IMR-90 (cell line): ENCODE measurements around the gene KCNQ1. TPM values are rescaled to one million over a fixed set of nuclear protein-coding genes. Genes with fewer than 3 reads are reported as not detected.

Experiments used
- ATAC-seq: fragments of 200-7000 bp; cut with Tn5 transposase; 2 replicates; pipeline ENCODE4 v1.9.1; 2020; ENCODE audit warnings: low read depth, mild to moderate bottlenecking, moderate library complexity
- BruUV-seq: library from RNA; stranded (reverse); fragments of 400-500 nt; replicated peaks from 2 replicates; lab custom pipeline; 2021; lab: Mats Ljungman, UMichigan
- CTCF ChIA-PET: fragments of 300-600 bp; formaldehyde crosslinking; extraction: SDS; loops from one replicate; lab custom pipeline; 2021; ENCODE audit warnings: antibody characterized with exemption; lab: Yijun Ruan, JAX
- POLR2A ChIA-PET: fragments of 300-600 bp; sonication (Branson Sonifier 250); formaldehyde crosslinking; loops from one replicate; lab custom pipeline; 2022; ENCODE audit warnings: antibody characterized with exemption; ENCODE audit not compliant: unreplicated experiment; lab: Charles Lee
- DNase-seq: peaks from one replicate; pipeline ENCODE4 v3.0.0; 2013
- H2AFZ ChIP-seq: replicated peaks from 2 replicates; pipeline ENCODE3; 2013; ENCODE audit warnings: low read length, mild to moderate bottlenecking; ENCODE audit not compliant: poor library complexity
- H2AK5ac ChIP-seq: 2 replicates; pipeline ENCODE4 v1.6.1; 2013; ENCODE audit warnings: low read depth, low read length, inconsistent platforms
- H2AK9ac ChIP-seq: replicated peaks from 2 replicates; pipeline ENCODE3; 2013; ENCODE audit warnings: mild to moderate bottlenecking, low read depth, low read length, moderate library complexity; ENCODE audit not compliant: poor library complexity
- H2BK120ac ChIP-seq: 2 replicates; pipeline ENCODE4 v1.6.1; 2013; ENCODE audit warnings: low read depth, low read length, inconsistent platforms
- H2BK15ac ChIP-seq: 3 replicates; pipeline ENCODE4 v1.6.1; 2013; ENCODE audit warnings: low read depth, low read length, inconsistent platforms
- H2BK20ac ChIP-seq: 2 replicates; pipeline ENCODE4 v1.6.1; 2013; ENCODE audit warnings: low read depth, mild to moderate bottlenecking, inconsistent platforms, low read length, moderate library complexity
- H2BK5ac ChIP-seq: 2 replicates; pipeline ENCODE4 v1.6.1; 2013; ENCODE audit warnings: mild to moderate bottlenecking, low read depth, low read length, inconsistent platforms; ENCODE audit not compliant: poor library complexity, severe bottlenecking
- H3K14ac ChIP-seq: replicated peaks from 2 replicates; pipeline ENCODE4 v1.6.1; 2013; ENCODE audit warnings: low read depth, low read length, inconsistent platforms
- H3K18ac ChIP-seq: 2 replicates; pipeline ENCODE4 v1.6.1; 2013; ENCODE audit warnings: low read depth, low read length, control low read depth
- H3K23ac ChIP-seq: 2 replicates; pipeline ENCODE4 v1.6.1; 2013; ENCODE audit warnings: low read depth, low read length, inconsistent platforms
- H3K27ac ChIP-seq: 2 replicates; pipeline ENCODE4 v1.5.1; 2013; ENCODE audit warnings: mild to moderate bottlenecking, control low read depth, low read length; ENCODE audit not compliant: insufficient read depth
- H3K27me3 ChIP-seq: 2 replicates; pipeline ENCODE4 v1.6.1; 2013; ENCODE audit warnings: low read length; ENCODE audit not compliant: control insufficient read depth, insufficient read depth
- H3K36me3 ChIP-seq: 2 replicates; pipeline ENCODE4 v1.6.1; 2013; ENCODE audit warnings: low read length, mixed read lengths; ENCODE audit not compliant: control insufficient read depth, insufficient read depth
- H3K4ac ChIP-seq: 2 replicates; pipeline ENCODE4 v1.6.1; 2013; ENCODE audit warnings: low read depth, low read length, inconsistent platforms
- H3K4me1 ChIP-seq: 2 replicates; pipeline ENCODE4 v1.6.1; 2013; ENCODE audit warnings: low read length, mixed read lengths; ENCODE audit not compliant: control insufficient read depth, insufficient read depth
- H3K4me2 ChIP-seq: 2 replicates; pipeline ENCODE4 v1.6.1; 2013; ENCODE audit warnings: low read depth, mild to moderate bottlenecking, control low read depth, low read length, moderate library complexity
- H3K4me3 ChIP-seq: 2 replicates; pipeline ENCODE4 v1.5.1; 2013; ENCODE audit warnings: low read depth, mild to moderate bottlenecking, control low read depth, low read length, moderate library complexity; ENCODE audit not compliant: insufficient read depth
- H3K56ac ChIP-seq: 2 replicates; pipeline ENCODE4 v1.6.1; 2013; ENCODE audit warnings: low read length, inconsistent platforms; ENCODE audit not compliant: insufficient read depth; ENCODE audit errors: extremely low read depth
- H3K79me1 ChIP-seq, 2 experiments: 2 replicates each; pipeline ENCODE4 v1.6.1; 2013; ENCODE audit warnings: low read length in 2 of 2, inconsistent platforms in 1 of 2, low read depth in 1 of 2
- H3K9ac ChIP-seq: 2 replicates; pipeline ENCODE4 v1.6.1; 2013; ENCODE audit warnings: low read depth, low read length, control low read depth
- H3K9me1 ChIP-seq: 2 replicates; pipeline ENCODE4 v1.6.1; 2013; ENCODE audit warnings: low read length, inconsistent platforms; ENCODE audit not compliant: insufficient read depth
- H3K9me3 ChIP-seq: 2 replicates; pipeline ENCODE4 v1.6.1; 2013; ENCODE audit warnings: low read length; ENCODE audit not compliant: control insufficient read depth, insufficient read depth
- H4K20me1 ChIP-seq: 2 replicates; pipeline ENCODE4 v1.6.1; 2013; ENCODE audit warnings: low read length, inconsistent platforms; ENCODE audit not compliant: insufficient read depth
- H4K5ac ChIP-seq: 2 replicates; pipeline ENCODE4 v1.6.1; 2013; ENCODE audit warnings: mild to moderate bottlenecking, low read depth, low read length, control low read depth
- H4K8ac ChIP-seq, 2 experiments: 2 replicates each; pipeline ENCODE4 v1.6.1; 2013; ENCODE audit warnings: low read depth in 2 of 2, low read length in 2 of 2, control low read depth in 1 of 2, inconsistent platforms in 1 of 2
- H4K91ac ChIP-seq: 2 replicates; pipeline ENCODE4 v1.6.1; 2013; ENCODE audit warnings: low read depth, low read length, inconsistent platforms; ENCODE audit not compliant: insufficient read depth
- BHLHE40 ChIP-seq: fragments of 150-350 bp; IDR thresholded peaks from 2 replicates; pipeline ENCODE4 v1.6.1; 2016; ENCODE audit warnings: mild to moderate bottlenecking, low read depth, low read length
- CEBPB ChIP-seq: IDR thresholded peaks from 2 replicates; pipeline ENCODE4 v1.6.1; 2012; ENCODE audit warnings: low read depth, low read length, improper control_type of control experiment
- CHD1 ChIP-seq: IDR thresholded peaks from 2 replicates; pipeline ENCODE4 v1.6.1; 2012; ENCODE audit warnings: low read depth, low read length, improper control_type of control experiment
- ELK1 ChIP-seq: fragments of 150-350 bp; IDR thresholded peaks from 2 replicates; pipeline ENCODE4 v1.6.1; 2016; ENCODE audit warnings: low read depth, mild to moderate bottlenecking, low read length, moderate library complexity, borderline replicate concordance
- FOS ChIP-seq: fragments of 150-350 bp; IDR thresholded peaks from 2 replicates; pipeline ENCODE4 v1.6.1; 2016; ENCODE audit warnings: low read depth, low read length
- MAFK ChIP-seq: IDR thresholded peaks from 2 replicates; pipeline ENCODE4 v1.6.1; 2012; ENCODE audit warnings: low read depth, low read length, improper control_type of control experiment
- MAZ ChIP-seq: IDR thresholded peaks from 2 replicates; pipeline ENCODE4 v1.6.1; 2012; ENCODE audit warnings: low read depth, mild to moderate bottlenecking, low read length, improper control_type of control experiment, moderate library complexity, borderline replicate concordance
- MXI1 ChIP-seq: IDR thresholded peaks from 2 replicates; pipeline ENCODE4 v1.6.1; 2012; ENCODE audit warnings: low read depth, mild to moderate bottlenecking, low read length, moderate library complexity, borderline replicate concordance
- POLR2A ChIP-seq: IDR thresholded peaks from 2 replicates; pipeline ENCODE4 v1.6.1; 2012; ENCODE audit warnings: mild to moderate bottlenecking, low read depth, low read length
- RAD21 ChIP-seq: IDR thresholded peaks from 2 replicates; pipeline ENCODE4 v1.6.1; 2012; ENCODE audit warnings: low read length, improper control_type of control experiment
- RCOR1 ChIP-seq: IDR thresholded peaks from 2 replicates; pipeline ENCODE4 v1.6.1; 2012; ENCODE audit warnings: mild to moderate bottlenecking, low read length, improper control_type of control experiment; ENCODE audit not compliant: insufficient replicate concordance
- RFX5 ChIP-seq: IDR thresholded peaks from 2 replicates; pipeline ENCODE4 v1.8.0; 2012; ENCODE audit warnings: low read depth, mild to moderate bottlenecking, low read length, moderate library complexity
- WGBS, 2 experiments: methylation state at CpG; one replicate each; pipeline versions ENCODE4 v1.1.5 to v1.1.7; 2013; ENCODE audit warnings: missing lambda C conversion rate in 2 of 2; ENCODE audit not compliant: insufficient read length in 1 of 2; ENCODE audit errors: extremely low coverage in 2 of 2; 5-methylcytosine and 5-hydroxymethylcytosine counted together
- dilution Hi-C: fragments of 300-500 bp; cut with HindIII; formaldehyde crosslinking; loops from one replicate; pipeline ENCODE4 v1.14.3; 2018; ENCODE audit warnings: low sequenced_read_pairs; ENCODE audit not compliant: unreplicated experiment
- in situ Hi-C: fragments of 300-500 bp; cut with MboI; formaldehyde crosslinking; loops from 3 replicates; pipeline ENCODE4 v1.14.3; 2019; ENCODE audit warnings: low sequenced_read_pairs, inconsistent platforms, mixed read lengths
- intact Hi-C: fragments of 100-400 bp; cut with micrococcal nuclease; formaldehyde crosslinking; loops from 2 replicates; pipeline ENCODE4 v1.10.0; 2022
- polyA plus RNA-seq, 3 experiments: library from polyadenylated mRNA; depleted of rRNA; stranded (reverse); fragments of >200 nt; gene quantifications; 2 replicates each; pipeline ENCODE4 v1.2.3, GENCODE V29; 2012; ENCODE audit warnings: low replicate concordance in 1 of 3
- total RNA-seq: library from RNA; depleted of rRNA; stranded (reverse); fragments of >200 nt; gene quantifications from 2 replicates; pipeline ENCODE4 v1.2.3, GENCODE V29; 2012
- TF ChIP-seq, protein P1 (sequence below): fragments of 150-350 bp; IDR thresholded peaks from 2 replicates; pipeline ENCODE4 v1.6.1; 2017; ENCODE audit warnings: mild to moderate bottlenecking, antibody characterized with exemption, low read length, low read depth
- TF ChIP-seq, protein P2 (sequence below): conservative IDR thresholded peaks from 2 replicates; pipeline ENCODE4 v1.5.1; 2012; ENCODE audit warnings: mild to moderate bottlenecking, low read depth, low read length, improper control_type of control experiment

Gene KCNQ1
- total and polyA plus RNA-seq, 2 of the 4 experiments (the other 2 are of a cell fraction), result 0.07 TPM; not detected in 1

DNA sequence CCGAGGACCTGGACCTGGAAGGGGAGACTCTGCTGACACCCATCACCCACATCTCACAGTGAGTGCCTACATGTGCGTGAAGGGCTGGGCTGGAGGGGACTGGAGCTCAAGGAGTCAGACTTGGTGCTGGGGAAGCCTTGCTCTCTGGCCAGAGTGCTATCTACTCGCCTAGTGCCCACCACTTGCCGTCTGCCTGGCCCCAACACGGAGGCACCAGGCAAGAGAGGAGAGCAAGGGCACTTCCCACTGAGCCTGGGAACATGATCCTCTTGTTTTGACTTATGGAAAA lies 217.2 kb downstream of the KCNQ1 start:
- peaks cover 45% of the 10 kb centered on the region for H3K9me3 ChIP-seq
- CTCF ChIA-PET, result no interaction called here
- H2BK120ac ChIP-seq, result no peak overlapping the region

More for the DNA sequence above, 217.2 kb downstream of the KCNQ1 start:
- H4K8ac ChIP-seq, result no peak overlapping the region
- H3K4me2 ChIP-seq, result no peak overlapping the region
- no peak overlapping the region for H2BK15ac ChIP-seq
- DNase-seq, result no peak
- H2BK20ac ChIP-seq, result no peak overlapping the region
- peaks cover 10% of the 10 kb centered on the region; the same call in 1 of the 2 replicates for H3K36me3 ChIP-seq
- H2AK5ac ChIP-seq, result no peak overlapping the region
- no peak overlapping the region for H3K9ac ChIP-seq
- no peak overlapping the region for H2BK5ac ChIP-seq
- H3K4ac ChIP-seq, result no peak overlapping the region
- 0 out of 4 replicates have a peak, but pooled peaks cover 5 to 17% of the 10 kb centered on the region in 2 experiments for H3K79me1 ChIP-seq
- POLR2A ChIA-PET, result no interaction called here
- in situ Hi-C loops (no loop called here), dilution Hi-C loops (no loop called here), intact Hi-C loops (no loop called here)
- no peak overlapping the region for H2AFZ ChIP-seq
- H3K4me3 ChIP-seq, result no peak overlapping the region
- H3K18ac ChIP-seq, result no peak overlapping the region
- H3K27ac ChIP-seq, result no peak overlapping the region
- H3K23ac ChIP-seq, result no peak overlapping the region
- H2AK9ac ChIP-seq, result no peak overlapping the region
- H3K27me3 ChIP-seq, result no peaks in the 10 kb centered on the region; the same call in 1 of the 2 replicates
- WGBS, 2 experiments, result no CpG with 5 or more reads among the region's 5 CpGs
- H4K91ac ChIP-seq, result no peak overlapping the region
- peaks cover 14% of the 10 kb centered on the region for H4K20me1 ChIP-seq
- H3K14ac ChIP-seq, result no peak overlapping the region
- no peak overlapping the region for H3K56ac ChIP-seq
- TF ChIP-seq CHD1 (no peak), CEBPB (no peak), ELK1 (no peak), MAFK (no peak), FOS (no peak), MAZ (no peak), POLR2A (no peak), BHLHE40 (no peak), RAD21 (no peak), RFX5 (no peak), RCOR1 (no peak), MXI1 (no peak)
- TF ChIP-seq, protein P1, sequence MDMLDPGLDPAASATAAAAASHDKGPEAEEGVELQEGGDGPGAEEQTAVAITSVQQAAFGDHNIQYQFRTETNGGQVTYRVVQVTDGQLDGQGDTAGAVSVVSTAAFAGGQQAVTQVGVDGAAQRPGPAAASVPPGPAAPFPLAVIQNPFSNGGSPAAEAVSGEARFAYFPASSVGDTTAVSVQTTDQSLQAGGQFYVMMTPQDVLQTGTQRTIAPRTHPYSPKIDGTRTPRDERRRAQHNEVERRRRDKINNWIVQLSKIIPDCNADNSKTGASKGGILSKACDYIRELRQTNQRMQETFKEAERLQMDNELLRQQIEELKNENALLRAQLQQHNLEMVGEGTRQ, result no peak
- TF ChIP-seq, protein P2, sequence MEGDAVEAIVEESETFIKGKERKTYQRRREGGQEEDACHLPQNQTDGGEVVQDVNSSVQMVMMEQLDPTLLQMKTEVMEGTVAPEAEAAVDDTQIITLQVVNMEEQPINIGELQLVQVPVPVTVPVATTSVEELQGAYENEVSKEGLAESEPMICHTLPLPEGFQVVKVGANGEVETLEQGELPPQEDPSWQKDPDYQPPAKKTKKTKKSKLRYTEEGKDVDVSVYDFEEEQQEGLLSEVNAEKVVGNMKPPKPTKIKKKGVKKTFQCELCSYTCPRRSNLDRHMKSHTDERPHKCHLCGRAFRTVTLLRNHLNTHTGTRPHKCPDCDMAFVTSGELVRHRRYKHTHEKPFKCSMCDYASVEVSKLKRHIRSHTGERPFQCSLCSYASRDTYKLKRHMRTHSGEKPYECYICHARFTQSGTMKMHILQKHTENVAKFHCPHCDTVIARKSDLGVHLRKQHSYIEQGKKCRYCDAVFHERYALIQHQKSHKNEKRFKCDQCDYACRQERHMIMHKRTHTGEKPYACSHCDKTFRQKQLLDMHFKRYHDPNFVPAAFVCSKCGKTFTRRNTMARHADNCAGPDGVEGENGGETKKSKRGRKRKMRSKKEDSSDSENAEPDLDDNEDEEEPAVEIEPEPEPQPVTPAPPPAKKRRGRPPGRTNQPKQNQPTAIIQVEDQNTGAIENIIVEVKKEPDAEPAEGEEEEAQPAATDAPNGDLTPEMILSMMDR, result no peak
- no peaks in the 10 kb centered on the region for H3K9me1 ChIP-seq
- ATAC-seq, result no peak
- BruUV-seq, result no TSS peak
- H4K5ac ChIP-seq, result no peak overlapping the region
- H3K4me1 ChIP-seq, result no peaks in the 10 kb centered on the region
